Measurements from ENCODE around the gene COL9A3. TPM values are rescaled to one million over a fixed set of nuclear protein-coding genes. Genes with fewer than 3 reads are reported as not detected.

The COL9A3 gene
- total RNA-seq, 1 experiment from 2014 or later, result 8.5 TPM

DNA sequence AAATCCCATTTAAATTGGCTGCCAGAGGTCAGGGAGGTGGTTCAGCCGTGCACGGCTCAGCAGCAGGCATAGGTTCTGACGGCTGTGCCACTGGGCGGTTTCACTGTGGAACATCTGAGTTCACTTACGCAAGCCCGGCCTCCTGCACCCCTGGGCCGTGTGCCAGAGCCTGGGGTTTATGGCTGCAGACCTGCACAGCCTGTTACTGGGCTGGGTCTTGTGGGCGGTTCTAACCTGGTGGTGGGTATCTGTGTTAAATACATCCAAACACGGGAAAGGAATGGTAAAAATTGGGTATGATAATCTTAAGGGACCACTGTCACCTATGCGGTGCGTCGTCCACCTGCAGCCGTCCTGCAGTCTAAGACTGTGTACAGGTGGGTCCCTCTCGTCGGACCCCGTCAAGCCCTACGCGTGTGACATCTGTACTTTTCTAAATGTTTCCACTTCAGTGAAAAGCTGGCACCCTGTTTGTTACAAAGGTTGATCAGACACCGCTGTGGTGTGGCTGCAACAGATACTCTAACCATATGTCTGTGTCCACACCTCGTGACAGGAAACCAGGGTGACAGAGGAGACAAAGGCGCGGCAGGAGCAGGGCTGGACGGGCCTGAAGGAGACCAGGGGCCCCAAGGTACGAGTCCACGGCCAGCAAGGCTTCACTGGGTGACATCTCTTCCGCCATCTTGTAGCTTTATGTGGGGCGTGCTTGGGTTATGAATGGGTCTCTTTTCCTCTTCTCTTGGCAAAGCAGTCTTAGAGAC, 21.5 kb downstream of the COL9A3 start:
- Histone ChIP-seq H3K79me2 (ENCODE audit: low read depth) (no peaks in the 10 kb centered on the region), H3K4me2 (peak overlapping the region; percentile 14), H3K27ac (no peak overlapping the region), H3K4me1 (replicated peaks; ENCODE audit: insufficient read depth) (peaks cover 19% of the 10 kb centered on the region), H3K27me3 (ENCODE audit: insufficient read depth, low read depth) (no peaks in the 10 kb centered on the region), H3K9me3 (ENCODE audit: insufficient read depth, low read depth) (no peaks in the 10 kb centered on the region), H3K9me2 (ENCODE audit: insufficient read depth) (no peaks in the 10 kb centered on the region), H4K20me1 (ENCODE audit: insufficient read depth) (no peaks in the 10 kb centered on the region), H2AFZ (no peak overlapping the region), H3K36me3 (ENCODE audit: low read depth) (no peaks in the 10 kb centered on the region), H3K4me3 (no peak overlapping the region), H3F3A (ENCODE audit: insufficient read depth, low read depth) (peaks cover 21% of the 10 kb centered on the region; the same call in 1 of the 2 replicates)
- BruUV-seq (replicated peaks), result no TSS peak
- TF ChIP-seq EZH2 (IDR thresholded peaks at IDR 0.05; ENCODE audit: low read depth), result no peak
- TF ChIP-seq, protein P1, sequence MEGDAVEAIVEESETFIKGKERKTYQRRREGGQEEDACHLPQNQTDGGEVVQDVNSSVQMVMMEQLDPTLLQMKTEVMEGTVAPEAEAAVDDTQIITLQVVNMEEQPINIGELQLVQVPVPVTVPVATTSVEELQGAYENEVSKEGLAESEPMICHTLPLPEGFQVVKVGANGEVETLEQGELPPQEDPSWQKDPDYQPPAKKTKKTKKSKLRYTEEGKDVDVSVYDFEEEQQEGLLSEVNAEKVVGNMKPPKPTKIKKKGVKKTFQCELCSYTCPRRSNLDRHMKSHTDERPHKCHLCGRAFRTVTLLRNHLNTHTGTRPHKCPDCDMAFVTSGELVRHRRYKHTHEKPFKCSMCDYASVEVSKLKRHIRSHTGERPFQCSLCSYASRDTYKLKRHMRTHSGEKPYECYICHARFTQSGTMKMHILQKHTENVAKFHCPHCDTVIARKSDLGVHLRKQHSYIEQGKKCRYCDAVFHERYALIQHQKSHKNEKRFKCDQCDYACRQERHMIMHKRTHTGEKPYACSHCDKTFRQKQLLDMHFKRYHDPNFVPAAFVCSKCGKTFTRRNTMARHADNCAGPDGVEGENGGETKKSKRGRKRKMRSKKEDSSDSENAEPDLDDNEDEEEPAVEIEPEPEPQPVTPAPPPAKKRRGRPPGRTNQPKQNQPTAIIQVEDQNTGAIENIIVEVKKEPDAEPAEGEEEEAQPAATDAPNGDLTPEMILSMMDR (conservative IDR thresholded peaks at IDR 0.05), result no peak
- POLR2A ChIA-PET (ENCODE audit: unreplicated experiment), result interaction anchor here (0.7 kb wide), 1 partner anchor 15 kb away, joined by 3 read pairs; no protein-coding TSS in a partner anchor
- peak; percentile 73 for DNase-seq
- CTCF ChIA-PET, result no interaction called here
- intact Hi-C loops (cut with micrococcal nuclease; ENCODE audit: unreplicated experiment), result no loop called here

DNA sequence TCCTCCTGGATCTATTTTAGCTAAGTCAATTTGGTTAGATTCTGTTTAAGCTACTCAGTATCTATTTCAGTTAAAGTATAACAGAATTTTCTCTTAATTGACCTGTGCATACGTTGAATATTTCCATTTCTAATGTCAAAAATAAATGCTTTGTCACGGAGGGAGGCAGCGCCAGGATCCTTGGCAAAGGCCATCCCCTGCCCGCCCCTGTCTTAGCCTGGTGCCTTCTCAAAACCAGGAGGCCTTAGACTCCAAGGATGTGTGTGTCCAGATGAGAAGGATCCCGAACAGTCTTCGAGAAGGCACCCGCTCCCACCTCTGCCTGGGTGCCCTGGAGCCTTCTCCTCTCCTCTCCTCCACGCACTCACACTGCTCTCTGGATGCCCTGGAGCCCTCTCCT, 22.4 kb downstream of the COL9A3 start:
- TF ChIP-seq, protein P1 (conservative IDR thresholded peaks at IDR 0.05), result no peak
- TF ChIP-seq EZH2 (IDR thresholded peaks at IDR 0.05; ENCODE audit: low read depth), result no peak
- no peak overlapping the region for H3K4me2 ChIP-seq
- H3F3A ChIP-seq (ENCODE audit: insufficient read depth, low read depth), result peaks cover 21% of the 10 kb centered on the region; the same call in 1 of the 2 replicates
- no peak for DNase-seq
- BruUV-seq (replicated peaks), result no TSS peak
- H3K9me3 ChIP-seq (ENCODE audit: insufficient read depth, low read depth), result no peaks in the 10 kb centered on the region
- peaks cover 13% of the 10 kb centered on the region for H3K4me1 ChIP-seq (replicated peaks; ENCODE audit: insufficient read depth)
- ChIA-PET POLR2A (ENCODE audit: unreplicated experiment) (interaction anchor here (0.7 kb wide), 1 partner anchor 16 kb away, joined by 3 read pairs; no protein-coding TSS in a partner anchor), CTCF (no interaction called here)
- no peaks in the 10 kb centered on the region for H3K27me3 ChIP-seq (ENCODE audit: insufficient read depth, low read depth)
- H4K20me1 ChIP-seq (ENCODE audit: insufficient read depth), result no peaks in the 10 kb centered on the region
- no peaks in the 10 kb centered on the region for H3K36me3 ChIP-seq (ENCODE audit: low read depth)
- H3K27ac ChIP-seq, result no peak overlapping the region
- no peaks in the 10 kb centered on the region for H3K79me2 ChIP-seq (ENCODE audit: low read depth)
- no peak overlapping the region for H2AFZ ChIP-seq
- intact Hi-C loops (cut with micrococcal nuclease; ENCODE audit: unreplicated experiment), result no loop called here
- no peaks in the 10 kb centered on the region for H3K9me2 ChIP-seq (ENCODE audit: insufficient read depth)
- H3K4me3 ChIP-seq, result no peak overlapping the region

DNA sequence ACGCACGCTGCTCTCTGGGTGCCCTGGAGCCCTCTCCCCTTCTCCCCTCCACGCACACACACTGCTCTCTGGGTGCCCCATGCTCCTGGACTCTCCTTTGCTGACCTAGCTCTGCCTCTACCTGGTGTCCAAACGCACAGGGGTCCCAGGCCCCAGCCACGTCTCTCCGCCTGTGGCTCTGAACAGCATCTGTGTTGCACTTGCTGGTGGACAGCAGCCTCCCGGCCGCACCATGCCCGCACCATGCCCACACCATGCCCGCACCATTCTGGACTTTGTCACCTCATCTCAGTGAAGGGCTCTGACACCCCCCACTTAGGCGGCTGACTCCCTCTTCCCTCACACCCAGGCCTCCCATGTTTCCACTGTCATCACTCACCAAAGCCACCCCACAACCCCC, 23.0 kb downstream of the COL9A3 start:
- H3K36me3 ChIP-seq (ENCODE audit: low read depth), result no peaks in the 10 kb centered on the region
- intact Hi-C loops (cut with micrococcal nuclease; ENCODE audit: unreplicated experiment), result no loop called here
- no peaks in the 10 kb centered on the region for H3K79me2 ChIP-seq (ENCODE audit: low read depth)
- ChIA-PET POLR2A (ENCODE audit: unreplicated experiment) (no interaction called here), CTCF (no interaction called here)
- peaks cover 21% of the 10 kb centered on the region; the same call in 1 of the 2 replicates for H3F3A ChIP-seq (ENCODE audit: insufficient read depth, low read depth)
- no peak overlapping the region for H3K4me2 ChIP-seq
- H3K27ac ChIP-seq, result no peak overlapping the region
- no peaks in the 10 kb centered on the region for H3K9me2 ChIP-seq (ENCODE audit: insufficient read depth)
- H2AFZ ChIP-seq, result no peak overlapping the region
- no peak overlapping the region for H3K4me3 ChIP-seq
- no peaks in the 10 kb centered on the region for H3K9me3 ChIP-seq (ENCODE audit: insufficient read depth, low read depth)
- no peaks in the 10 kb centered on the region for H3K27me3 ChIP-seq (ENCODE audit: insufficient read depth, low read depth)
- no peaks in the 10 kb centered on the region for H4K20me1 ChIP-seq (ENCODE audit: insufficient read depth)
- TF ChIP-seq, protein P1 (conservative IDR thresholded peaks at IDR 0.05), result no peak
- TF ChIP-seq EZH2 (IDR thresholded peaks at IDR 0.05; ENCODE audit: low read depth), result no peak
- DNase-seq, result no peak
- H3K4me1 ChIP-seq (replicated peaks; ENCODE audit: insufficient read depth), result peaks cover 11% of the 10 kb centered on the region
- BruUV-seq (replicated peaks), result no TSS peak

Data from PC-9 (cell line).